Measurements from ENCODE around the gene HLTF. TPM values are rescaled to one million over a fixed set of nuclear protein-coding genes. Genes with fewer than 3 reads are reported as not detected.
A peak's percentile ranks its signal among the peaks of the same experiment; 100 is the strongest.

Gene HLTF
- 10 to 100 TPM in 2 of 3 donors, 1 to 10 TPM in 1; 9.7 to 25.4 (median 12.1) TPM for total RNA-seq
- long read RNA-seq, donor 1, full-length matches to known transcripts = 3 of 9 reads
- long read RNA-seq, donor 1, partial matches to known transcripts = 2 of 9 reads
- long read RNA-seq, donor 1, other reads (novel, unspliced or antisense) = 4 of 9 reads
- long read RNA-seq, donor 2, partial matches to known transcripts = 6 of 7 reads
- long read RNA-seq, donor 2, other reads (novel, unspliced or antisense) = 1 of 7 reads

GRCh38 chr3:149086232-149086988, at the start of gene HLTF:
TSS of gene HLTF (minus strand) at chr3:149086533. CDS start at chr3:149086336, 197 bp downstream.
- ATAC-seq = peak; percentile 99
- H3K9me3 ChIP-seq = no peaks in the 10 kb centered on the region
- no peak for TF ChIP-seq CTCF (IDR thresholded peaks at IDR 0.05)
- H3K36me3 ChIP-seq (ENCODE audit: low read depth) = no peaks in the 10 kb centered on the region
- peak; percentile 93 to 95 (median 93) for DNase-seq
- H3K4me1 ChIP-seq (ENCODE audit: low read depth) = no peaks in the 10 kb centered on the region
- intact Hi-C loops (cut with DNase I, micrococcal nuclease) = no loop called here
- peak within 1 kb of the TSS; percentile 52 for H3K4me3 ChIP-seq

- ATAC-seq = peak; percentile 65
- Histone ChIP-seq H3K4me1 (ENCODE audit: low read depth) (peaks cover 16% of the 10 kb centered on the region), H3K4me3 (no peak overlapping the region), H3K36me3 (ENCODE audit: low read depth) (no peaks in the 10 kb centered on the region), H3K9me3 (no peaks in the 10 kb centered on the region)
- DNase-seq = peak in 1 of 3 donors; percentile 38
- intact Hi-C loops (cut with DNase I, micrococcal nuclease) = no loop called here
- TF ChIP-seq CTCF (IDR thresholded peaks at IDR 0.05) = no peak
These were observed 48.2 kb upstream of the HLTF start for GRCh38 chr3:149134575-149134974.

GRCh38 chr3:149131589-149131988, 45.3 kb upstream of the HLTF start:
- Histone ChIP-seq H3K4me3 (no peak overlapping the region), H3K36me3 (ENCODE audit: low read depth) (no peaks in the 10 kb centered on the region), H3K9me3 (no peaks in the 10 kb centered on the region), H3K4me1 (ENCODE audit: low read depth) (peaks cover 20% of the 10 kb centered on the region)
- no peak for ATAC-seq
- no peak for DNase-seq
- intact Hi-C loops (cut with DNase I, micrococcal nuclease) = no loop called here
- no peak for TF ChIP-seq CTCF (IDR thresholded peaks at IDR 0.05)

- no peaks in the 10 kb centered on the region for H3K36me3 ChIP-seq (ENCODE audit: low read depth)
- peaks cover 20% of the 10 kb centered on the region for H3K4me1 ChIP-seq (ENCODE audit: low read depth)
- DNase-seq (peak; percentile 95 to 96 (median 96)), ATAC-seq (peak; percentile 98)
- TF ChIP-seq CTCF (IDR thresholded peaks at IDR 0.05) = no peak
- no peaks in the 10 kb centered on the region for H3K9me3 ChIP-seq
- peak within 1 kb of the TSS; percentile 74 for H3K4me3 ChIP-seq
- intact Hi-C loops (cut with DNase I, micrococcal nuclease) = loop anchor here in 1 of 2 donors (10.0 kb wide), 1 partner anchor 355 kb away; no protein-coding TSS in a partner anchor
These were observed 43.2 kb upstream of the HLTF start, which contains the start of gene HPS3 for GRCh38 chr3:149129326-149130205. TSS of gene HPS3 (plus strand) at chr3:149129638. CDS start at chr3:149129724, 86 bp downstream.

- no peak for DNase-seq
- intact Hi-C loops (cut with DNase I, micrococcal nuclease) = loop anchor here in 1 of 2 donors (10.0 kb wide), 1 partner anchor 356 kb away; no protein-coding TSS in a partner anchor
- no peak for ATAC-seq
- TF ChIP-seq CTCF (IDR thresholded peaks at IDR 0.05) = no peak
- no peaks in the 10 kb centered on the region for H3K9me3 ChIP-seq
- peaks cover 20% of the 10 kb centered on the region for H3K4me1 ChIP-seq (ENCODE audit: low read depth)
- H3K36me3 ChIP-seq (ENCODE audit: low read depth) = no peaks in the 10 kb centered on the region
- peak overlapping the region; percentile 74 for H3K4me3 ChIP-seq
These were observed 42.5 kb upstream of the HLTF start for GRCh38 chr3:149128821-149129220.
